ENCODE results near the gene CCDC12. TPM values are rescaled to one million over a fixed set of nuclear protein-coding genes. Genes with fewer than 3 reads are reported as not detected.

The CCDC12 gene
- total RNA-seq, 1 experiment from 2014 or later = 46.5 TPM

GRCh38 chr3:46915297-46915822, 61.2 kb downstream of the CCDC12 start:
- Histone ChIP-seq H3K4me2 (ENCODE audit: low read length) (no peak overlapping the region), H3K4me3 (replicated peaks in 1 of 2; ENCODE audit: low read depth in 1 of 2, low read length in 2 of 2) (no peak overlapping the region), H3K9me3 (ENCODE audit: control insufficient read depth in 1 of 2, insufficient read depth in 1 of 2, low read depth in 1 of 2, low read length in 2 of 2) (no peaks in the 10 kb centered on the region), H3K27ac (ENCODE audit: low read depth, low read length) (no peak overlapping the region), H3K4me1 (ENCODE audit: control insufficient read depth in 1 of 2, insufficient read depth in 2 of 2, low read length in 2 of 2) (peaks cover 3 to 9% of the 10 kb centered on the region in 2 experiments; a peak in 2 of 4 replicates), H3K27me3 (ENCODE audit: insufficient read depth, low read length) (no peaks in the 10 kb centered on the region), H3K79me2 (ENCODE audit: insufficient read depth, low read length) (no peaks in the 10 kb centered on the region), H2AFZ (ENCODE audit: low read depth, low read length, poor library complexity, severe bottlenecking) (no peak overlapping the region), H4K20me1 (ENCODE audit: insufficient read depth) (no peaks in the 10 kb centered on the region), H3K9me2 (ENCODE audit: insufficient read depth) (no peaks in the 10 kb centered on the region), H3K36me3 (ENCODE audit: control insufficient read depth in 1 of 2, insufficient read depth in 2 of 2, low read length in 2 of 2) (peaks cover 6 to 29% of the 10 kb centered on the region in 2 experiments), H3K9ac (ENCODE audit: low read length) (no peak overlapping the region)
- DNase-seq (ENCODE audit: low read depth, low spot score) (no peak), ATAC-seq (no peak)
- POLR2A ChIA-PET = no interaction called here
- CTCF ChIA-PET = no interaction called here
- no peak for TF ChIP-seq ZBTB33 (IDR thresholded peaks at IDR 0.05; ENCODE audit: extremely low read depth, insufficient replicate concordance, low read length)
- no peak for TF ChIP-seq CTCF (IDR thresholded peaks at IDR 0.05 in 2 of 3, conservative IDR thresholded peaks at IDR 0.05 in 1 of 3; ENCODE audit: borderline replicate concordance in 1 of 3, insufficient read depth in 1 of 3, low read depth in 2 of 3, low read length in 2 of 3)
- TF ChIP-seq TCF7L2 (IDR thresholded peaks at IDR 0.05; ENCODE audit: borderline replicate concordance, extremely low read depth, insufficient read depth, insufficient read length) = no peak
- TF ChIP-seq SIN3A (IDR thresholded peaks at IDR 0.05; ENCODE audit: low read depth) = no peak
- TF ChIP-seq ZNF274 (IDR thresholded peaks at IDR 0.05; ENCODE audit: low read depth, low read length) = no peak
- no TSS peak for BruUV-seq (replicated peaks)
- intact Hi-C loops (cut with micrococcal nuclease) = no loop called here
- RAD21 ChIA-PET (ENCODE audit: low non-redundant PET in 1 of 2, low total read pairs in 2 of 2, uncharacterized antibody in 2 of 2, unreplicated experiment in 2 of 2) = no interaction called here
